Measurements from ENCODE around the gene GMEB2.

DNA sequence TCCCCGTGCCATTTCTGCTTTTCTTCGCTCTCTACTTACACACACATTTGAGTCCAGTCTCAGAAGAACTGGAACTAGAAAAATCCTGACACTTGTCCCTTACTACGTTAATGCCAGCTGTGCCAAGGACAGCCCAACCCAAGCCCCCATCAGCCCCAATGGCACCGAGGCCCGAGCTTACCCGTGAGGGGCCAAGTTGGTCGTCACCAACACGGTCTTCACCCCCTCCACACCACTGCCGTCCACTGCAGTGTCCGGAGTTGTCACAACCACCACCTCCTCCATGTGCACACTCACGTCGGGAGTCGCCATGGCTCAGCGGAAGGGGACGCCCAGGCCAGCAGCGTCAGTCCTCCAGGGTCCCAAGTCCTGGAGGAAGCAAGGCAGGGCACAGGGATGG is 7.8 kb downstream of the GMEB2 start:
- TF ChIP-seq CTCF (IDR thresholded peaks at IDR 0.05) (no peak), ZFX (IDR thresholded peaks at IDR 0.05; ENCODE audit: borderline replicate concordance) (no peak)

Data from 22Rv1 (cell line).